OCI-LY1 (cell line): ENCODE measurements around the gene QKI.

ENCODE experiments used
- H2AFZ ChIP-seq: fragments of 200-600 bp; sonication (generic), shearing (Covaris generic); 2 replicates; pipeline ENCODE4 v1.6.0; 2014; ENCODE audit warnings: antibody characterized with exemption, mild to moderate bottlenecking, low read length
- H3F3A ChIP-seq: fragments of 200-600 bp; sonication (generic), shearing (Covaris generic); 2 replicates; pipeline ENCODE4 v1.6.0; 2014; ENCODE audit warnings: mild to moderate bottlenecking, antibody characterized with exemption, low read length, moderate library complexity; ENCODE audit not compliant: insufficient read depth
- H3K27ac ChIP-seq: fragments of 200-600 bp; sonication (generic); 2 replicates; pipeline ENCODE4 v1.5.1; 2014; ENCODE audit warnings: low read length, mixed run types, mild to moderate bottlenecking, low read depth; ENCODE audit not compliant: poor library complexity, severe bottlenecking
- H3K27me3 ChIP-seq: fragments of 200-600 bp; sonication (generic); 2 replicates; pipeline ENCODE4 v1.6.0; 2014; ENCODE audit warnings: antibody characterized with exemption, mild to moderate bottlenecking, low read length, moderate library complexity; ENCODE audit not compliant: insufficient read depth
- H3K36me3 ChIP-seq: fragments of 200-600 bp; sonication (generic); 2 replicates; pipeline ENCODE4 v1.6.1; 2014; ENCODE audit warnings: mild to moderate bottlenecking, antibody characterized with exemption, low read length, moderate library complexity, mixed read lengths; ENCODE audit not compliant: insufficient read depth
- H3K4me1 ChIP-seq: fragments of 200-600 bp; sonication (generic); 2 replicates; pipeline ENCODE4 v1.5.1; 2014; ENCODE audit warnings: mild to moderate bottlenecking, low read length, moderate library complexity; ENCODE audit not compliant: insufficient read depth, severe bottlenecking
- H3K4me2 ChIP-seq: fragments of 200-600 bp; sonication (generic), shearing (Covaris generic); 2 replicates; pipeline ENCODE4 v1.6.1; 2014; ENCODE audit warnings: low read length
- H3K4me3 ChIP-seq: fragments of 200-600 bp; sonication (generic); 2 replicates; pipeline ENCODE4 v1.5.1; 2014; ENCODE audit warnings: low read length, low read depth, mild to moderate bottlenecking, mixed read lengths; ENCODE audit not compliant: poor library complexity, severe bottlenecking
- H3K79me2 ChIP-seq: fragments of 200-600 bp; shearing (Covaris generic); 2 replicates; pipeline ENCODE4 v1.6.1; 2016; ENCODE audit warnings: mixed run types, low read length, mixed read lengths; ENCODE audit not compliant: insufficient read depth
- H3K9ac ChIP-seq: fragments of 200-600 bp; sonication (generic), shearing (Covaris generic); 2 replicates; pipeline ENCODE4 v1.6.1; 2014; ENCODE audit warnings: mild to moderate bottlenecking, low read length, mixed read lengths
- H3K9me2 ChIP-seq: fragments of 200-600 bp; sonication (generic), shearing (Covaris generic); 2 replicates; pipeline ENCODE4 v1.6.1; 2014; ENCODE audit warnings: low read depth, mild to moderate bottlenecking, low read length, mixed read lengths
- H3K9me3 ChIP-seq: fragments of 200-600 bp; shearing (Covaris generic); 2 replicates; pipeline ENCODE4 v1.6.1; 2014; ENCODE audit warnings: low read length, mixed read lengths
- H4K20me1 ChIP-seq: fragments of 200-600 bp; sonication (generic), shearing (Covaris generic); 2 replicates; pipeline ENCODE4 v1.6.0; 2016; ENCODE audit warnings: mild to moderate bottlenecking, low read length; ENCODE audit not compliant: insufficient read depth
- EZH2 ChIP-seq: fragments of 200-600 bp; sonication (generic), shearing (Covaris generic); IDR thresholded peaks from 2 replicates; pipeline ENCODE4 v1.8.0; 2017; ENCODE audit warnings: borderline replicate concordance, mixed run types, mild to moderate bottlenecking, antibody characterized with exemption, low read length, moderate library complexity, mixed read lengths
- TF ChIP-seq, protein P1 (sequence below): fragments of 200-600 bp; sonication (generic), shearing (Covaris generic); IDR thresholded peaks from 2 replicates; pipeline ENCODE4 v1.5.1; 2017; ENCODE audit warnings: mild to moderate bottlenecking, antibody characterized with exemption, low read length, moderate library complexity, mixed read lengths

The QKI gene

DNA sequence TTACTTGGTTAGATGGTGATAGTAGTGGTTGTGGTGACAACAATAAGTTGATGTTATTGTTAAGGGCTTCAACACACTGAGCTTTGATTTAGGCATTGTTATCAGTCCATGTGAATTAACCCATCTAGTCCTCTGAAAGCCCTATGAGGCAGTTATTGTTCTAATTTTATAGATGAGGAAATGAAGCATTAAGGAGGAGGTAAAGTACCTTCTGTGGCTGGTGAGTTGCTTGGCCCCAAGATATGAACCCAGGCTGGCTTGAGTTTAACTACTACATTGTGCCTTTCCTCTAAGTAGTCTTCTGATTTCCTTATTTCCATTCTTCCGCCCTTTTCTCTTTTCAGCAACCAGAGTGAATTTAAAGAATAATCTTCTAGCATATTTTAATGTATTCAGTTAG lies 81.7 kb downstream of the QKI start:
- no peak overlapping the region for H3K27ac ChIP-seq
- no peak overlapping the region for H3K9ac ChIP-seq
- H3K36me3 ChIP-seq: no peaks in the 10 kb centered on the region
- H2AFZ ChIP-seq: no peak overlapping the region
- no peaks in the 10 kb centered on the region for H3K9me2 ChIP-seq
- no peak overlapping the region for H3K4me2 ChIP-seq
- H3F3A ChIP-seq: no peaks in the 10 kb centered on the region
- no peak overlapping the region for H3K4me3 ChIP-seq
- H4K20me1 ChIP-seq: no peaks in the 10 kb centered on the region
- H3K4me1 ChIP-seq: peaks cover 2% of the 10 kb centered on the region
- no peaks in the 10 kb centered on the region; the same call in 1 of the 2 replicates for H3K9me3 ChIP-seq
- no peaks in the 10 kb centered on the region for H3K27me3 ChIP-seq
- peaks cover 49% of the 10 kb centered on the region for H3K79me2 ChIP-seq
- TF ChIP-seq, protein P1, sequence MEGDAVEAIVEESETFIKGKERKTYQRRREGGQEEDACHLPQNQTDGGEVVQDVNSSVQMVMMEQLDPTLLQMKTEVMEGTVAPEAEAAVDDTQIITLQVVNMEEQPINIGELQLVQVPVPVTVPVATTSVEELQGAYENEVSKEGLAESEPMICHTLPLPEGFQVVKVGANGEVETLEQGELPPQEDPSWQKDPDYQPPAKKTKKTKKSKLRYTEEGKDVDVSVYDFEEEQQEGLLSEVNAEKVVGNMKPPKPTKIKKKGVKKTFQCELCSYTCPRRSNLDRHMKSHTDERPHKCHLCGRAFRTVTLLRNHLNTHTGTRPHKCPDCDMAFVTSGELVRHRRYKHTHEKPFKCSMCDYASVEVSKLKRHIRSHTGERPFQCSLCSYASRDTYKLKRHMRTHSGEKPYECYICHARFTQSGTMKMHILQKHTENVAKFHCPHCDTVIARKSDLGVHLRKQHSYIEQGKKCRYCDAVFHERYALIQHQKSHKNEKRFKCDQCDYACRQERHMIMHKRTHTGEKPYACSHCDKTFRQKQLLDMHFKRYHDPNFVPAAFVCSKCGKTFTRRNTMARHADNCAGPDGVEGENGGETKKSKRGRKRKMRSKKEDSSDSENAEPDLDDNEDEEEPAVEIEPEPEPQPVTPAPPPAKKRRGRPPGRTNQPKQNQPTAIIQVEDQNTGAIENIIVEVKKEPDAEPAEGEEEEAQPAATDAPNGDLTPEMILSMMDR: no peak
- no peak for TF ChIP-seq EZH2

DNA sequence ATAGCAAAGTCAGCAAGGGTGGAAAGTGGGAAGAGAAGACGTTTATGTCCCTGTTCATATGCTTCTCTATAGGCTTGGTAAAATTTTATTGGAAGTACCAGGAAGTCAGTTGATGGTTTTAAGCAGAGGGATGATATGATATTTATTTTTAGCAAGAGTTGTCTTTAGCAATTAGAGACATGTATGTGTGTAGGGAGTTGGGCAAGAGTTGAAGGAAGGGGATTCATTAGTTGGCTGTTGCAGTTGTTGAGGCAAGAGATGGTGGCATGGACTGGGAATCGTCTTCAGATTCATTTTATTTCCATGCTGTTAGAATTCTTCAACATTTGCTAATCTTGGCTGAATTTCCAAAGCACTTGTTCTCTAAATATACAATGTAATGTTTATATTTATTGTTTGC lies 85.6 kb downstream of the QKI start:
- H3K4me1 ChIP-seq: no peaks in the 10 kb centered on the region
- H2AFZ ChIP-seq: no peak overlapping the region
- H3K27me3 ChIP-seq: no peaks in the 10 kb centered on the region
- no peaks in the 10 kb centered on the region for H3K9me2 ChIP-seq
- H3K79me2 ChIP-seq: peaks cover 29% of the 10 kb centered on the region; the same call in 1 of the 2 replicates
- no peak overlapping the region for H3K4me3 ChIP-seq
- peaks cover 9% of the 10 kb centered on the region; the same call in 1 of the 2 replicates for H3K9me3 ChIP-seq
- no peaks in the 10 kb centered on the region for H3K36me3 ChIP-seq
- no peak overlapping the region for H3K9ac ChIP-seq
- H3K27ac ChIP-seq: no peak overlapping the region
- TF ChIP-seq, protein P1: no peak
- no peak for TF ChIP-seq EZH2
- H3F3A ChIP-seq: no peaks in the 10 kb centered on the region
- no peak overlapping the region for H3K4me2 ChIP-seq
- no peaks in the 10 kb centered on the region for H4K20me1 ChIP-seq

DNA sequence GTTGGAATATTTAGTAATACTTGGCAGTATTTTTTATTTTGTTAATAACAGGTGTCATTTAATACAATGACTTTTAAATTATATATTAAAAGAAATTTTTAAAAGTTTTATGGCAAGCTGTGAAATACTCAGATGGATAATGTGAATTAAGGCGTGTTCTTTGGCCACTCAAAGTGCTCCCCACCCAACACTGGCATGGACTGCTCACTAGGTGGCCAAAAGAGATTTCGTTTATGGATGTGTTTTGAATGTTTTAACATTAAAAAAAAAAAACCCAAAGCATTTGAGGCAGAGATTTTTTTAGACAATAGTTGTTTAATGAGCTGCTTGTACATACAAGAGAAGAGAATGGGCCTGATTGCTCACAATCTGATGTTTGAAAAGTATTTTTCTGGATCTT lies 86.5 kb downstream of the QKI start:
- H3K27me3 ChIP-seq: no peaks in the 10 kb centered on the region
- H3K79me2 ChIP-seq: peaks cover 26% of the 10 kb centered on the region
- no peaks in the 10 kb centered on the region for H3K9me2 ChIP-seq
- H3K9me3 ChIP-seq: peaks cover 13% of the 10 kb centered on the region; the same call in 1 of the 2 replicates
- no peak overlapping the region for H2AFZ ChIP-seq
- no peaks in the 10 kb centered on the region for H3K4me1 ChIP-seq
- H3K4me2 ChIP-seq: no peak overlapping the region
- H3K27ac ChIP-seq: no peak overlapping the region
- no peak overlapping the region for H3K4me3 ChIP-seq
- no peaks in the 10 kb centered on the region for H3F3A ChIP-seq
- H3K36me3 ChIP-seq: no peaks in the 10 kb centered on the region
- H3K9ac ChIP-seq: no peak overlapping the region
- H4K20me1 ChIP-seq: no peaks in the 10 kb centered on the region
- TF ChIP-seq EZH2: no peak

DNA sequence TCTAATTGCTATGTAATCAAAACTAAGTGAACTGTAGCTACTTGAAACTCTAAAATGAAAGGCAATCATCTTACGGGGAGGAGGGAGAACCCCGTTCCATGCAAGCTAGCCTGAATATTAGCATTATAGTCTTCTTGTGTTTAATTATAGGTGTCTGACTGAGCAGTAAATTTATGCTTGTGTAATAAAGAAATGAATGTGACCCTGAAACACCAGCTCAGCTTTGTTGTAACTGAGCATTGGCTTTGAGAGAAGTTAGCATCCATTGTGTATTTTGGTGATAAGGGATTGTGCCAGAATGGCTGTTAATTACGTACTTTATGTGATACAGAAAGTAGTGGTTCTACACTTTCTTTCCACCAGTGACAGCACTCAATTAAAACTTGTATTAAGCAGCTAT lies 86.9 kb downstream of the QKI start:
- peaks cover 25% of the 10 kb centered on the region for H3K79me2 ChIP-seq
- H3K4me2 ChIP-seq: no peak overlapping the region
- no peak overlapping the region for H3K9ac ChIP-seq
- no peaks in the 10 kb centered on the region for H3K4me1 ChIP-seq
- no peaks in the 10 kb centered on the region for H3F3A ChIP-seq
- H4K20me1 ChIP-seq: no peaks in the 10 kb centered on the region
- no peaks in the 10 kb centered on the region for H3K27me3 ChIP-seq
- no peaks in the 10 kb centered on the region for H3K9me2 ChIP-seq
- no peak overlapping the region for H2AFZ ChIP-seq
- H3K9me3 ChIP-seq: peaks cover 17% of the 10 kb centered on the region; the same call in 1 of the 2 replicates
- no peak overlapping the region for H3K27ac ChIP-seq
- no peak overlapping the region for H3K4me3 ChIP-seq
- no peaks in the 10 kb centered on the region for H3K36me3 ChIP-seq
- TF ChIP-seq, protein P1: no peak
- TF ChIP-seq EZH2: no peak
